ENCODE results near the gene OR11H1. TPM values are rescaled to one million over a fixed set of nuclear protein-coding genes. Genes with fewer than 3 reads are reported as not detected.
"Not testable (repeated sequence)": the region's sequence is repeated elsewhere in the genome, so short reads cannot be mapped to it uniquely, and the experiment has no call there.

OR11H1 gene
- total RNA-seq = not detected
- long read RNA-seq = 0 reads

GRCh38 chr22:15527892-15528291 lies at the start of gene OR11H1:
Gene OR11H1 (plus strand): TSS chr22:15528192. CDS start chr22:15528192, 0 bp downstream.
- not testable (repeated sequence) for DNase-seq (ENCODE audit: low spot score)

- DNase-seq (ENCODE audit: low spot score) = not testable (repeated sequence)
Observed at GRCh38 chr22:15509967-15510366, 18.0 kb upstream of the OR11H1 start.

GRCh38 chr22:15515896-15516295 lies 12.1 kb upstream of the OR11H1 start:
- DNase-seq (ENCODE audit: low spot score) = not testable (repeated sequence)

- not testable (repeated sequence) for DNase-seq (ENCODE audit: low spot score)
Observed at GRCh38 chr22:15553767-15554166, 25.8 kb downstream of the OR11H1 start.

- not testable (repeated sequence) for DNase-seq (ENCODE audit: low spot score)
Observed at GRCh38 chr22:15563461-15563860, 35.5 kb downstream of the OR11H1 start.

- not testable (repeated sequence) for DNase-seq (ENCODE audit: low spot score)
Observed at GRCh38 chr22:15565063-15565462, 37.1 kb downstream of the OR11H1 start.

Other genes starting within 250 kb of the OR11H1 start
- not detected for gene POTEH, start 161.8 kb downstream of the OR11H1 start, total RNA-seq